Vagina (tissue), 2 donors: ENCODE measurements around the gene DNM3.

Experiments
- CTCF ChIP-seq, 3 experiments: fragments of 450-650 bp in 2 of 3; fragments of 200-600 bp in 1 of 3; sonication (generic) in 1 of 3; IDR thresholded peaks; one replicate each; pipeline ENCODE4 v1.5.1; 2017 to 2019; ENCODE audit warnings: antibody characterized with exemption in 3 of 3, mild to moderate bottlenecking in 2 of 3, moderate library complexity in 2 of 3
- POLR2A ChIP-seq, 2 donors: fragments of 450-650 bp; IDR thresholded peaks; one replicate each; pipeline ENCODE4 v1.6.1; 2017; ENCODE audit warnings: antibody characterized with exemption in 2 of 2, mild to moderate bottlenecking in 2 of 2, moderate library complexity in 2 of 2
- POLR2AphosphoS5 ChIP-seq, 2 donors: sonication (generic); formaldehyde crosslinking; IDR thresholded peaks; one replicate each; pipeline ENCODE4 v1.9.0; 2017; ENCODE audit warnings: antibody characterized with exemption in 2 of 2, mild to moderate bottlenecking in 2 of 2, low read depth in 1 of 2; ENCODE audit not compliant: insufficient read depth in 1 of 2

- TF ChIP-seq CTCF (IDR thresholded peaks at IDR 0.05) (no peak), POLR2AphosphoS5 (IDR thresholded peaks at IDR 0.05; ENCODE audit: insufficient read depth in 1 of 2, low read depth in 1 of 2) (no peak), POLR2A (IDR thresholded peaks at IDR 0.05) (no peak)
Observed at GRCh38 chr1:172051898-172052297, 210.6 kb downstream of the DNM3 start.
